GM18498 (cell line): ENCODE measurements around the gene PATJ.
"Not testable (repeated sequence)": the region's sequence is repeated elsewhere in the genome, so short reads cannot be mapped to it uniquely, and the experiment has no call there.

Source experiments
- ATAC-seq: cut with Tn5 transposase; IDR thresholded peaks from one replicate; pipeline ENCODE4 v1.9.1; 2021; ENCODE audit warnings: mild to moderate bottlenecking, moderate library complexity; ENCODE audit not compliant: unreplicated experiment

The PATJ gene

DNA sequence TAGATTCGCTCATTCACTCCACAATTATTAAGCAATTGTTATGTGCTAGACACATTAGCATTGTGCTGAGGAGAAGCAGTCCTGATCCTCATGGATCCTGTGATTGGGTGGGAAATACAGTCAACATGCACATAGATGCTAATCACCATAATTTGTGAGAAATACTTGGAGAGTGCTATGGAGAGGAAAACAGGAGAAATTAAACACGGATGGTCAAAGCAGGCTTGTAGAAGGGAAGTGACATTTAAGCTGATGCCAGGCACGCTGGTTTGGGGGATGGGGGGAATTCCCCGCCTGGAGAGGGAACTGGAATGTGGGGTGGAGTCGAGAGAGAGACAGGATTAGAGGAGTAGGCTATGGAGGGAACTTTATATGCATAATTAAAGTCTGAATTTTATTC lies 400.2 kb downstream of the PATJ start:
- no peak for ATAC-seq

DNA sequence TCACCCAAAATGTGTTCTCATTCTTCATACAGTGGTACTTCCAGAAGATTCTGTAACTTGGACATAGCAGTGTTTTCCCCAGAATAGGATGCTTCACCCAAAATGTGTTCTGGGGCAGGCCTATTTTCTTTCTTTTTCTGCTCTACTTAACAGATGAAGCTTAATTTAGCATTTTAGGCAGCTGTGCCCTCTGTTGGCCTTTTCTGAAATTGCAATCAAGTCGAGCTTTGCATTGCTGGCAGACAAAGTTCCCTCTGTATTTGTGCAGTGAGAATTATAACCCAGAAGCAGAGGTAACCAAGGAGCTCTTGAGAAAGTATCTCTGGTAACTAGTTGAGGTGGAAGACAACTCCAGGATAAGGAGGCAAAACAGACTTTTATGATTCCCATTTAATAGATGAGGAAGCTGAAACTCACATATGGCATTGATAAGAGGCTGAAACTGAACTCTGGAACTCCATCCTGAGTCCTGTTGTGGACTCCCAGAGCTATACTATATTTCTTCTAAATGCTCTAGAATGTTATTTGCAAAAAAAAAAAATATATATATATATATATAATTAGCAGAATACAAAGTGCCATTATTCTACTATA lies 402.1 kb downstream of the PATJ start:
- ATAC-seq = peak; percentile 75

DNA sequence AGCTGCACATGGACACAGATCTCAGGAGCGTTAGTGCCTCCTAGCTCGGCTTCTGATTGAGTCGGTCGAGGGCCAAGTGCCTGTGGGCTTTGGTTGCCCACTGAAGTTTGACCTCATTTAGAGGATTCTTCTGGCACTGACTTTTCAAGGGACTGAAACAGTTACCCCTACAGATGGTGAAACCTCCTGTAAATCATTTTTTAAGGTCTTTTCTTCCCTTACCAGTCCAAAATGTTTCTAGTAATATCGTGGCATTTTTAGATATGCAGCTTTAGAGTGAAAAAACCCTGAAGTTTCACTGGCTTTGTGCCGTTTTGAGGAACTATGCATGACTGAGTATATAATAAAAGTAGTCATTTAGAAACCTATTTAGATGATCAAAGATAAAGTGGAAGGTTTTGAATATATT lies 417.7 kb downstream of the PATJ start:
- ATAC-seq = peak; percentile 74

DNA sequence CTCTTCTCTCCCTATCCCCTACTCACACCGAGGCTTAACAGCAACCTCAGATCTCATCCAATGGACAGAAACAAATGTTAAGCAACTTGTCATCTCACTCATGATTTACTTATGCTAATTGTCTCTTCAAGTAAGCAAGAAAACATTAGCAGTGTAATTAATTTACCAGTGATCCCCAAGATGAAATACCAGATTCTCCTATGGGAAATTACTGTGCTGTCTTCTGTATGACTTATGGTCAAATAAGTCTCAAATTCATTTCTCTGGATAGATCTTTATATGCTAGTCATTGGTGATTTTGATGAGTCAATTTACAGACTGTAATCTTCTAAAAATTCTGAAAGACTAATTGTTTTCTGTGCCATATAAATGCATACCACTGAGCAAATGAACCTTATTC lies 419.4 kb downstream of the PATJ start:
- ATAC-seq = no peak

DNA sequence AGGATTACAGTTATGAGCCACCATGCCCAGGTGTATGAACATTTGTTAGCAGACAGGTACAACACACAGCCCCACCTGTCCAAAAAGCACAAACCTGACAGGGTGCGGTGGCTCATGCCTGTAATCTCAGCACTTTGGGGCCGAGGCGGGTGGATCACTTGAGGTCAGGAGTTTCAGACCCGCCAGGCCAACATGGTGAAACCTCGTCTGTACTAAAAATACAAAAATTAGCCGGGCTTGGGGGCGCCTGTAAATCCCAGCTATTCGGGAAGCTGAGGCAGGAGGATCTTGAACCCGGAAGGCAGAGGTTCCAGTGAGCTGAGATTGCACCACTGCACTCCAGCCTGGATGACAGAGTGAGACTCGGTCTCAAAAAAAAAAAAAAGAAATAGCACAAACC lies 428.1 kb downstream of the PATJ start:
- not testable (repeated sequence) for ATAC-seq

DNA sequence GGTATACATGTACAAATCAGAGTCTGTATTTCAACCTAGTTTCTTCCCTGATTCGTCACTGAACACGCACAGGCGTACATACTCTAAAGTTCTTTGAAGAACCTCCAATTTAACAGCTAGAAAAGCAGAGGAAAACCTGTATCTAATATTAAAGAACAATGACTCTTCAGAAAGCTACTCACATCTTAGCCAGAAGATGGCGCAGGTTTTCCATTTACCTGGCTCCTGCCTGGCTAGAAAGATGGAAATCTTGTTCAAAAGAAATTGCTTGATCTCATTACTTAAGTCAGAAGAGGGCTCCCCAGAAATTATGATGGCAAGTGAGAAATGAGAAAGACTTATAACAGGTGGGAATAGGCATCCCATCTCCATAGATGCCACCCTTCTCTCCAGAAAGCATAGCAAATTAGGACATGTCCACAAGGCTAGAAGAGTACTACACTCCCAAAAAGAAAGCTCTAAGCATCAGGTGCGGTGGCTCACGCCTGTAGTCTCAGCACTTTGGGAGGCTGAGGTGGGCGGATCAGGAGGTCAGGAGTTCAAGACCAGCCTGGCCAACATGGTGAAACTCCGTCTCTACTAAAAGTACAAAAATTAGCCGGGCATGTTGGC lies 433.4 kb downstream of the PATJ start:
- ATAC-seq = no peak

DNA sequence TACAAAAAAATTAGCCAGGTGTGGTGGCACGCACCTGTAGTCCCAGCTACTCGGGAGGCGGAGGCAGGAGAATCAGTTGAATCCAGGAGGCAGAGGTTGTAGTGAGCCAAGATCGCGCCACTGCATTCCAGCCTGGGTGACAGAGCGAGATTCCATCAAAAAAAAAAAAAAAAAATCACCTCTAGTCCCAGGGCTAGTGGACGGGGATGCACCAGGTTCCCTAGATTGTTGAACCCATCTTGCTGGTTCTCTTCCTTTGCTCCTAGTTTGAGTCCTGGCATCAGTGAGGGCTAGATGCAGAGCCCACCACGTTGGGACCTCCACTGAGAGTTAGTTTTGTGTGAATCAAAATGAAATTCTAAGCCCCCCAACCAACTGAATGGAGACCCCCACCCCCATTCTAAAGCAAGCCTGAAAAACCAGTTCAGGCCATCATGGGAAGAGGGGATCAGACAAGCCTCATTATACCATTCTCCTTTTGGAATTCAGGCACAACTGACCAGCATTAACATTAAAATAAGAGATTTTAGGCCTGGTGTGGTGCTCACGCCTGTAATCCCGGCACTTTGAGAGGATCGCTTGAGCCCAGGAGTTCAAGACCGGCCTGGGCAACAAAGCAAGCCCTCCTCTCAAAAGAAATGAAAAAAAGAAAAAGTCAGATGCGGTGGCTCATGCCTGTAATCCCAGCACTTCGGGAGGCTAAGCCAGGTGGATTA lies 434.5 kb downstream of the PATJ start:
- no peak for ATAC-seq

DNA sequence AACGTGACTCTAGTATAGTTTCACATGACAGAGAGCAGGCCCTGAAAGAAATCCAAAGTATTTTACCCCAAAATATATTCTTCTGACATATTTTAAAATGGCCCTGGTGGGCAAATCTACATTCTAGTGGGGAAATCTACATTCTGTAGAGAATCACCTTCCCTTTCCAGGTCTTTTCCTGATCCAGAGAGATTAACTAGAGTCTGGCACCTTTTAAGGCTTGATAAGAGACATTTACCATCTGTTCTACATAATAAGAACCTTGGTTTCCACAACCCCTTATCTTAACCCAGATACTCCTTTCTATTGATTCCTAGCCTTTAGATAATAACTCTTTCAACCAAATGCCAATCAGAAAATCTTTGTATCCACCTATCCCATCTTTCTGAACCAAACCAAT lies 435.3 kb downstream of the PATJ start:
- ATAC-seq = no peak

DNA sequence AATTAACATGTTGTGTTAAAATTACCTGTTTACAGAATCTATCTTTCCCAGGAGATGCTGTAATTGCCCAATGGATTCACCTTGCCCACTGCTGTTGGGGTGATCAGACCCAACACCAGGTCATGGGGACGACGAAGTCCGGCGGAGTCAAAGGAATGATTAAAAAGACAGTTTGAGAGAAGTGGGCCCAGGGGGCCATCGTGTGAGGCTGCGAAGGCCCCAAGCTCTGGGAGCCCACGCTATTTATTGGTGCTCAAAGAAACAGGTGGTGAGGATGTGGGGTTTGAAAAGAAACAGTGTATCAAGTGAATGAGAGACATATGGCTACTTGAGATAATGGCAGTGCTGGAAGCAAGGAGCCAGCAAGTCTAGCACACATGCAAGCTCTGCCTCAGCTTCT lies 436.1 kb downstream of the PATJ start:
- ATAC-seq = no peak

DNA sequence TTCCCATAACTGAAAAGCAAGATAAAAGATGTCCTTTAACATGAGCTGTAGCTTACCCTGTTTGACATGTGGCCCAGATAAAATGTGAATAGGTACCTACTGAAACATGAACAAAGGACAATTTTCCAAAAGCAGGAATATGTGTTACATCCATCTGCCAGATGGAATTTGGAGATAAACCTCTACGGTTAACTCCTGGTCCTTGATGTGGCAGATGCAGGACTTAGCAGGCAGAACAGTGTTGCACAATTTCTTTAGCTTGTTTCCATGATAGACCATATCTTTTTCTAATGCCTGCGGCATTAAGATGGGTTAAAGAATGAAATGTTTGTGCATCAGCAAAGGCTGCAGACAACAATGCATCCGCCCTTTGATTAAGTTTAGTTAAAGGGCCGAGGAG lies 437.8 kb downstream of the PATJ start:
- not testable (repeated sequence) for ATAC-seq

DNA sequence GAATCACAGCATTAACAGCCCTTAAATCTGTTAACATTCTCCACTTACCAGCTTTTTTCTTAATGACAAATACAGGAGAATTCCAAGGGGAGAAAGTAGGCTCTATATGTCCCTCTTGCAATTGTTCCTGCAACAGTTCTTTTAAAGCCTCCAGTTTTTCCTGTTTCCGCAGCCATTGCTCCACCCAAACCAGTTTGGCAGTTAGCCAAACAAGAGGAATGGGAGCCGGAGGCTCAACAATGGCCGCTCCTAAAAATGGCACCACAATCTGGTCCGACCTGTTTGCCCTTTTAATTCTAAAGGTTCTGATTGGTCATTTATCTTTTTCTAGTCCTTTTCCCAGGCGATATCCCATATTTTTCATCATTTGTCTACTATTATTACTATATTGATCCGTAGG lies 438.4 kb downstream of the PATJ start:
- ATAC-seq = no peak

DNA sequence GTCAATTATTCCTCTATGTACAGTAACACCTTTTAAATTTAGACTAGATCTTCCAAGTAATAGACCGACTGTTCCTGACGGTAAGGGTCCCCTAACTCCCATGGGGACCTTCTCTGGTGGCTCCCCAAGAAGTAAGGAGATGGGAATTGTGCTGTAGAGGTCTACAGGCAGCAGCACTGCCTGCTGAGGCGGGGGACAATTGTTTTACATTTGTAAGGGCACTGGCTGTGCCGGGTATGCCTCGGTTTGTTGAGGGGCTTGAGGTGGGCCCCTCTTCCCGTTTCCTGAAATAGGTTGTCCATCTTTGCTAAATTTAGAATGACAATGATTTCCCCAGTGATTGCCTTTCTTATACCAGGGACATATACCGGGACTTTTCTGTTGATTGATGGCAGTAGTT lies 439.3 kb downstream of the PATJ start:
- no peak for ATAC-seq

DNA sequence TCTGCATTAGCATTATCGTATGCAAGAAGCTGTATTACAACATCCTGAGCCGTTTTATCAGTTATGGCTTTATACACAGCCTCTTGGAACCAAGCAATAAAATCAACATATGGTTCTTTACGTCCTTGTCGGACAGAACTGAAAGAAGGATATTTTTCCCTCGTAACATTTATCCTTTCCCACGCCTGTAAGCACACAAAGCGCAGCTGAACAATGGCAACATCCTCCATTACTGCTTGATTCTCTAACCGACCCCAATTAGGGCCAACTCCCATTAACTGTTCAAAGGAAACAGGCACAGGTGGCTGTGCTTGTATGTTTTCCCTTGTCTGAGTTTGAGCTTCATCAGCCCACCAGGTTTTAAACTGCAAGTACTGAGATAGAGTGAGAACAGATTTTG lies 439.9 kb downstream of the PATJ start:
- ATAC-seq = not testable (repeated sequence)

DNA sequence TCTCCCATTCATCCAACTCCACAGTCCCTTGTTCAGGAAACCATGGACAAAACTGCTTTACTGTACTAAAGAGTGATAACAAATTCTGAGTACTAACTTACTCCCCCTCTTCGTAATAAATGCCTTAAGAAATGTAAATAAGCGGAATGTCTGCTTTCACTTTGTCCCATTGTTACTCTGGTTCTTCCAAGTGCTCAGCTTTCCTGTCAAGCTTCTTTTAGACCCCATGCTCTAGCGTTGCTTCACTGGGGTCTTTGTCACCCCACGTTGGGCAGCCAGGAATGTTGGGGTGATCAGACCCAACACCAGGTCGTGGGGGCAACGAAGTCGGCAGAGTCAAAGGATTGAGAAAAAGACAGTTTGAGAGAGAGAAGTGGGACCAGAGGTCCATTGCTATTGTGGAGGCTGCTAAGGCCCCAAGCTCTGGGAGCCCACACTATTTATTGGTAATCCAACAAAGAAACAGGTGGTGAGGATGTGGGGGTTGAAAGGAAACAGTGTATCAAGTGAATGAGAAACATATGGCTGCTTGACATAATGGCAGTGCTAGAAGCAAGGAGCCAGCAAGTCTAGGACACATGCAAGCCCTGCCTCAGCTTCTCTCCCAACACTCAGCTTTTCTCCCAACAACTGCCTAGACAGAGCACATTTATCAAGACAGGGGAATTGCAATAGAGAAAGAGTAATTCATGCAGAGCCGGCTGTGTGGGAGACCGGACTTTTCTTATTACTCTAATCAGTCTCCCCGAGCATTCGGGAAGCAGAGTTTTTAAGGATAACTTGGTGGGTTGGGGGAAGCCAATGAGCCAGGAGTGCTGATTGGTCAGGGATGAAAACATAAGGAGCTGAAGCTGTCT lies 441.1 kb downstream of the PATJ start:
- ATAC-seq = not testable (repeated sequence)

DNA sequence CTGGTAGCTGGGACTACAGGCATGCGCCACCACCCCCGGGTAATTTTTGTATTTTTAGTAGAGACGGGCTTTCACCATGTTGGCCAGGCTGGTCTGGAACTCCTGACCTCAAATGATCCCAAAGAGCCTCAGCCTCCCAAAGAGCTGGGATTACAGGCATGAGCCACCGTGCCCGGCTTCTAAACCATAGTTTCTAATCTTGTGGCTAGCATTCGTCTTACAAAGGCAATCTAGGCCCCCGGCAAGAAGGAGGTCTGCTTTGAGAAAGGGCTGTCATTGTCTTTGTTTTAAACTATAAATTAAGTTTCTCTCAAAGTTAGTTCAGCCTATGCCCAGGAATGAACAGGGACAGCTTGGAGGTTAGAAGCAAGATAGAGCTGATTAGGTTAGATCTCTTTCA lies 442.1 kb downstream of the PATJ start:
- ATAC-seq = no peak

DNA sequence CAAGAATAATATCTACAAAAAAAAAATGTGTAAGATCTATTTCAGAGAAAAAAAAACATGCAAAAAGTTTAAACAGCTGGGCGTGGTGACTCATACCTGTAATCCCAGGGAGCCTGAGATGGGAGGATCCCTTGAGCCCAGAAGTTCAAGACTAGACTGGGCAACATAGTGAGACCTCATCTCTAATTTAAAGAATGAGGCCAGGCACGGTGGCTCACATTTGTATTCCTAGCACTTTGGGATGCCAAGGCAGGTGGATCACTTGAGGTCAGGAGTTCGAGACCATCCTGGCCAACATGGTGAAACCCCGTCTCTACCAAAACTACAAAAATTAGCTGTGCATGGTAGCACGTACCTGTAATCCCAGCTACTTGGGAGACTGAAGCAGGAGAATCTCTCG lies 443.0 kb downstream of the PATJ start:
- not testable (repeated sequence) for ATAC-seq

DNA sequence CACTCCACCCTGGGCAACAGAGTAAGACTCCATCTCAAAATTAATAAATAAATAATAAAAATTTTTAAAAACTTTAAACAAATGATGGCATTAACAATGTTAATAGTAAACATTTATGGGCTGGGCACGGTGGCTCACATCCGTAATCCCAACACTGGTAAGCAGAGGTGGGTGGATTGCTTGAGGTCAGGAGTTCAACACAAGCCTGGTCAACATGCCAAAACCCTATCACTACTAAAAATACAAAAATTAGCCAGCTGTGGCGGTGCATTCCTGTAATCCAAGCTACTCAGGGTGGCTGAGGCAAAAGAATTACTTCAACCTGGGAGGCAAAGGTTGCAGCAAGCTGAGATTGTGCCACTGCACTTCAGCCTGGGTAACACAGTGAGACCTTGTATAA lies 443.4 kb downstream of the PATJ start:
- ATAC-seq = no peak

DNA sequence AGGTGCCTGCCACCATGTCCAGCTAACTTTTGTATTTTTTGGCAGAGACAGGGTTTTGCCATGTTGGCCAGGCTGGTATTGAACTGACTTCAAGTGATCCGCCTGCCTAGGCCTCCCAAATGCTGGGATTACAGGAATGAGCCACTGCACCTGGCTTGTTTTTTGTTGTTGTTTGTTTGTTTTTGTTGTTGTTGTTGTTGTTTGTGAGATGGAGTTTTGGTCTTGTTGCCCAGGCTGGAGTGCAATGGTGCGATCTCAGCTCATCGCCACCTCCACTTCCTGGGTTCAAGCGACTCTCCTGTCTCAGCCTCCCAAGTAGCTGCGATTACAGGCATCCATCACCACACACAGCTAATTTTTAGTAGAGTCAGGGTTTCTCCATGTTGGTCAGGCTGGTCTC lies 445.3 kb downstream of the PATJ start:
- ATAC-seq = no peak

DNA sequence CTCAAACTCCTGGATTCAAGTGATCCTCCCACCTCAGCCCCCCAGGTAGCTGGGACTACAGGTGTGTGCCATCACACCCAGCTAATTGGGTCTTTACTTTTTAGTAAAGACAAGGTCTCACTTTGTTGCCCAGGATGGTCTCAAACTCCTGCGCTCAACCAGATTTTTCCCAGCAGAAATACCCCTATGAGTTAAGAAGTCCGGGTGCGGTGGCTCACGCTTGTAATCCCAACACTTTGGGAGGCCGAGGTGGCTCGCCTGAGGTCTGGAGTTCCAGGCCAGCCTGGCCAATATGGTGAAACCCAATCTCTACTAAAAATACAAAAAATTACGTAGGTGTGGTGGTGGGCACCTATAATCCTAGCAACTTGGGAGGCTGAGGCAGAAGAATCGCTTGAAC lies 445.8 kb downstream of the PATJ start:
- ATAC-seq = no peak

DNA sequence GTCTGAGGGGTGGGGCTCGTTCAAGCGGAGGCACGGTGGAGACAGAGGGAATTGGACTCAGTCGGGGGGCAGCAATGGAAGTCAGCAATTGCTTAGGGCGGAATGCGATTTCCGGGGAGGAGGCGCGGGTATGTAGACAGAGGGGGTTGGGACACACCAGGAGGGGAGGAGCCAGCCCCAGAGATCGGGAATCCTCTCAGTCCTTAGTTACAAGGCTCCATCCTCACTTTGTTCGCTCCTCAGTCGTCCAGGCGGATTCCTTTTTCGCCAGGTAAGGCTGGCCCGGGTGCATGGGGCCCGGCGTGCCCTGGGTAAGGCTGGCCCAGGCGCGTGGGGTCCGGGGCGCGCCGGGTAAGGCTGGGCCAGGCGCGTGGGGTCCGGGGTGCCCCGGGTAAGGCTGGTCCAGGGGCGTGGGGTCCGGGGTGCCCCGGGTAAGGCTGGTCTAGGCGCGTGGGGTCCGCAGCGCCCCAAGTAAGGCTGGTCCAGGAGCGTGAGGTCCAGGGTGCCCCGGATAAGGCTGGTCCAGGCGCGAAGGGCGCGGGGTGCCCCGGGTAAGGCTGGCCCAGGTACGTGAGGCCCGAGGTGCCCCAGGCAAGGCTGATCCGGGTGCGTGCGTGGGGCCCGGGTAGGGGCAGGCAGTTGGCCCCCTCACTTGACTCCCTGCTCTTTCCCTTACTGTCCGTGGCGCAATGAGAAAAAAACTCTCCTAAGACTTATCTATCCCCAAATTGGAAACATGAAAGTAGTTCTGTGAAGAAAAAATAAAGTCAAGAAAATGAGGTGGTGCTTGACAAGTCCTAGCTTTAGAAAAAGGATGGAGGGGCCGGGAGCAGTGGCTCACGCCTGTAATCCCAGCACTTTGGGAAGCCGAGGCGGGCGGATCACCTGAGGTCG lies 452.6 kb downstream of the PATJ start, which contains the start of gene L1TD1:
L1TD1 (plus strand) TSS at position 199 of the 894 bp plus-strand sequence. CDS start 11,780 bp downstream, outside the sequence.
- no peak for ATAC-seq
